Measurements from ENCODE around the gene TEX38.

The TEX38 gene

GRCh38 chr1:46720319-46720718 lies 48.7 kb downstream of the TEX38 start:
- in situ Hi-C loops (cut with MboI; ENCODE audit: low sequenced_read_pairs), result loop anchor here (10.0 kb wide), 1 partner anchor 276 kb away; no protein-coding TSS in a partner anchor

GRCh38 chr1:46721204-46721603 lies 49.5 kb downstream of the TEX38 start:
- in situ Hi-C loops (cut with MboI; ENCODE audit: low sequenced_read_pairs), result loop anchor here (10.0 kb wide), 1 partner anchor 276 kb away; no protein-coding TSS in a partner anchor

DNA sequence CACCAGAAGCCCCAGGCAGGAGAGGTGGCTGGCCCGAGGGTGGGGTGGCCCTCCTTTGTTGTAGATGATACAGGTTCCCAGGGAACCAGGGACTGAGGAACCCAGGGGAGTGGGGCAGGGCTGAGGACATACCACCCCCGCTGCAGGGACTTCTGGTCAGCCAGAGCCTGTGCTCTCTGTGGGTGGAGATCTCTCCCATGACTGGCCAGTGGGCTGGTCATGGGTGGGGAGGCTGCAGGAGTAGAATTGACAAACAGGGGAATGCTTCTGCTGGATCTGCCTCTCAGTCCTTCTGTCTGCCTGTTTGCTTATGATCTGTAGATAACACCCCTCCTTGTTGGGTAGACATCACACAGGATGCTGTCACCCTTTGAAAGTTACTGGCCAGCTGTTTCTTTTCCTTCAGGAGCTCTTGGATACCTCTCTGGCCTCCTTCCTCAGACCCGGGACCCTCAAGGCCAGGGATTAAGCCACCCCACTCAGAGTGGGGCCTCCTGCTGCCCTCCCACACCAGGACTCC lies 50.1 kb downstream of the TEX38 start:
- in situ Hi-C loops (cut with MboI; ENCODE audit: low sequenced_read_pairs), result loop anchor here (10.0 kb wide), 1 partner anchor 277 kb away; no protein-coding TSS in a partner anchor

All from HL-60/S4 treated with retinoic acid at 250 ng/mL for 4 days and 3 days (cell line).